ENCODE results near the gene PFDN4.

Gene PFDN4

DNA sequence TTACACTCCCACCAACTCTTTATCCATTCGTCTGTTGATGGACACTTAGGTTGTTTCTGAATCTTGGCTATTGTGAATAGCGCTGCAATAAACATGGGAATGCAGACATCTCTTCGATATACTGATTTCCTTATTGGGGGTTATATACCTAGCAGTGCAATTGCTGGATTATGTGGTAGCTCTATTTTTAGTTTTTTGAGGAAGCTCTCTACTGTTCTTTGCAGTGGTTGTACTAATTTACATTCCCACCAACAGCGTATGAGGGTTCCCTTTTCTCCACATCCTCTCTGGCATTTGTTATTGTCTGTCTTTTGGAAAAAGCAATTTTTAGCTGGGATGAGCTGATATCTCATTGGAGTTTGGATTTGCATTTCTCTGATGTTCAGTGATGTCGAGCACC is 4.6 kb upstream of the PFDN4 start:
- no peak overlapping the region for H3K27ac ChIP-seq (ENCODE audit: low read length)
- DNase-seq (ENCODE audit: low read depth, low spot score): no peak
- H3K36me3 ChIP-seq (ENCODE audit: control insufficient read depth, insufficient read depth, low read length): no peaks in the 10 kb centered on the region
- no peaks in the 10 kb centered on the region; the same call in 1 of the 2 replicates for H3K4me1 ChIP-seq (ENCODE audit: control insufficient read depth, insufficient read depth, low read length)
- H3K9me3 ChIP-seq (ENCODE audit: control insufficient read depth, insufficient read depth, low read length): no peaks in the 10 kb centered on the region
- no peak overlapping the region for H3K4me3 ChIP-seq (ENCODE audit: low read length)
- no peaks in the 10 kb centered on the region for H3K27me3 ChIP-seq (ENCODE audit: control insufficient read depth, insufficient read depth, low read length)
- WGBS (ENCODE audit: insufficient coverage, insufficient read length): no CpG with 5 or more reads among the region's 5 CpGs

DNA sequence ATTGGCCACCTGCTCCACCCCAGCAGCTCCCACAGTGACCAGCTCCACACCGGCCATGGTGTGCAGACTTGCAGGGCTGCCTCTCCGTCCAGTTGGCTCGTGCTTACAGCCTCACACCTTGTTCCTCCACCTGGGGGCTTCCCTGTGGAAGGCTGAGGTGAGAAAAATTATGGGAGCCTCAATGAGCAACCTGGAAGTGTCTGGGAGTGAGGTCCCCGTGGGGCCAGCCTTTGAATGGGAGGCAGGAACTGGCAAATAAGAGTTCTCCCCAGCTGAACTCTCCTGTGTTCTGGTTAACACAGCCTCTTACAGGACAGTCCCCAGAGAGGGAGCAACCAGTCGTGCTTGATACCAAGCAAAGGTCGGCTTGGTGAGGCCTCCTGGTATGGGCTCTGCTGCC is 3.8 kb upstream of the PFDN4 start:
- WGBS (ENCODE audit: insufficient coverage, insufficient read length): no CpG with 5 or more reads among the region's 6 CpGs
- no peaks in the 10 kb centered on the region for H3K36me3 ChIP-seq (ENCODE audit: control insufficient read depth, insufficient read depth, low read length)
- no peaks in the 10 kb centered on the region for H3K27me3 ChIP-seq (ENCODE audit: control insufficient read depth, insufficient read depth, low read length)
- H3K27ac ChIP-seq (ENCODE audit: low read length): no peak overlapping the region
- no peaks in the 10 kb centered on the region for H3K9me3 ChIP-seq (ENCODE audit: control insufficient read depth, insufficient read depth, low read length)
- no peak overlapping the region for H3K4me3 ChIP-seq (ENCODE audit: low read length)
- no peak for DNase-seq (ENCODE audit: low read depth, low spot score)
- no peaks in the 10 kb centered on the region; the same call in 1 of the 2 replicates for H3K4me1 ChIP-seq (ENCODE audit: control insufficient read depth, insufficient read depth, low read length)

DNA sequence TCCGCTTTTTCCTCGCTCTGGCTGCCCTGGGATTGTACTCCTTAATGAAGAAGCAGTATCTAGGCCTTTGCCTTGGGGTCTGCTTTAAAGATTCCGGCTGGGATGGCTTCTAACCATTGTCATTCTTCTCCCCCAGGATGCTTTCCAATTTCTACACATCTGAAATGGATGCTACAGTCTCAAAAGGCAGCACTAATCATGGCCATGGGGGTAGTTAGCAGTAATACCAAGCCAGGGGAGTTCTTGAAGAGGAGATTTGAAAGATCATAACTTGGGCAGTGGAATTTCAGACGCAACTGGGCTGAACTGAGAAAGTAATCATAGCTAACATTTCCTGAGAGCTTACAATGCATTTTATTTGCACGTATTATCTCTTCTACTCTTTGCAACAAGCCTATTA is 3.4 kb upstream of the PFDN4 start:
- no peak for DNase-seq (ENCODE audit: low read depth, low spot score)
- no peak overlapping the region for H3K27ac ChIP-seq (ENCODE audit: low read length)
- H3K9me3 ChIP-seq (ENCODE audit: control insufficient read depth, insufficient read depth, low read length): no peaks in the 10 kb centered on the region
- H3K36me3 ChIP-seq (ENCODE audit: control insufficient read depth, insufficient read depth, low read length): no peaks in the 10 kb centered on the region
- no peaks in the 10 kb centered on the region; the same call in 1 of the 2 replicates for H3K4me1 ChIP-seq (ENCODE audit: control insufficient read depth, insufficient read depth, low read length)
- H3K4me3 ChIP-seq (ENCODE audit: low read length): no peak overlapping the region
- no peaks in the 10 kb centered on the region for H3K27me3 ChIP-seq (ENCODE audit: control insufficient read depth, insufficient read depth, low read length)
- WGBS (ENCODE audit: insufficient coverage, insufficient read length): no CpG with 5 or more reads among the region's 5 CpGs

GRCh38 chr20:54205450-54205849 is 2.4 kb upstream of the PFDN4 start:
- no CpG with 5 or more reads among the region's 8 CpGs for WGBS (ENCODE audit: insufficient coverage, insufficient read length)

DNA sequence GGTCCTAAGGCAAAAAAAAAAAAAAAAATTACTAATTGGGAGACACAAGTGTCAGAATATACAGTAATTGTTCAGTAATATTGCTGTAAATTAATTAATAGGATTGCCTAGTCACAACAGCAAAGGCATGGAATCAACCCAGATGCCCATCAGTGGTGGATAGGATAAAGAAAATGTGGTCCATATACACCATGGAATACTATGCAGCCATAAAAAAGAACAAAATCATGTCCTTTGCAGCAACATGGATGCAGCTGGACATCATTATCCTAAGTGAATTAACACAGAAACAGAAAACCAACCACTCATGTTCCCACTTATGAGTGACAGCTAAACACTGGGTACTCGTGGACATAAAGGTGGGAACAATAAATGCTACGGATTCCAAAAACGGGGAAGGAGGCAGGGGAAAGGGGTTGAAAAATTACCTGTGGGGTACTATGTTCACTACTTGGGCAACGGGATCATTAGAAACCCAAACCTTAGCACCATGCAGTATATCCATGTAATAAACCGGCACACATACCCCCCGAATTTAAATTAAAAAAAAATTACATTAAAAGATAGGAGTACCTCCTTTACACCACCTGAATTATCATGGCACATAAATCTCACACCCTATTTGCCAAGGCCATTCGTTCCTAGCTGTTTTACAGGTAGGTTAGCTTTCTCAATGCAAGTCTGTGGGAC is 689 bp upstream of the PFDN4 start:
- H3K27me3 ChIP-seq (ENCODE audit: control insufficient read depth, insufficient read depth, low read length): no peaks in the 10 kb centered on the region
- DNase-seq (ENCODE audit: low read depth, low spot score): no peak
- peak overlapping the region; percentile 96; the same call in 1 of the 2 replicates for H3K4me3 ChIP-seq (ENCODE audit: low read length)
- H3K4me1 ChIP-seq (ENCODE audit: control insufficient read depth, insufficient read depth, low read length): no peaks in the 10 kb centered on the region; the same call in 1 of the 2 replicates
- no peaks in the 10 kb centered on the region for H3K9me3 ChIP-seq (ENCODE audit: control insufficient read depth, insufficient read depth, low read length)
- no peak overlapping the region for H3K27ac ChIP-seq (ENCODE audit: low read length)
- no peaks in the 10 kb centered on the region for H3K36me3 ChIP-seq (ENCODE audit: control insufficient read depth, insufficient read depth, low read length)
- WGBS (ENCODE audit: insufficient coverage, insufficient read length): no CpG with 5 or more reads among the region's 7 CpGs

More at GRCh38 chr20:54205450-54205849, 2.4 kb upstream of the PFDN4 start:
- Histone ChIP-seq H3K9me3 (ENCODE audit: control insufficient read depth, insufficient read depth, low read length) (no peaks in the 10 kb centered on the region), H3K4me1 (ENCODE audit: control insufficient read depth, insufficient read depth, low read length) (no peaks in the 10 kb centered on the region; the same call in 1 of the 2 replicates), H3K27ac (ENCODE audit: low read length) (no peak overlapping the region), H3K27me3 (ENCODE audit: control insufficient read depth, insufficient read depth, low read length) (no peaks in the 10 kb centered on the region), H3K36me3 (ENCODE audit: control insufficient read depth, insufficient read depth, low read length) (no peaks in the 10 kb centered on the region), H3K4me3 (ENCODE audit: low read length) (no peak overlapping the region)
- no peak for DNase-seq (ENCODE audit: low read depth, low spot score)

DNA sequence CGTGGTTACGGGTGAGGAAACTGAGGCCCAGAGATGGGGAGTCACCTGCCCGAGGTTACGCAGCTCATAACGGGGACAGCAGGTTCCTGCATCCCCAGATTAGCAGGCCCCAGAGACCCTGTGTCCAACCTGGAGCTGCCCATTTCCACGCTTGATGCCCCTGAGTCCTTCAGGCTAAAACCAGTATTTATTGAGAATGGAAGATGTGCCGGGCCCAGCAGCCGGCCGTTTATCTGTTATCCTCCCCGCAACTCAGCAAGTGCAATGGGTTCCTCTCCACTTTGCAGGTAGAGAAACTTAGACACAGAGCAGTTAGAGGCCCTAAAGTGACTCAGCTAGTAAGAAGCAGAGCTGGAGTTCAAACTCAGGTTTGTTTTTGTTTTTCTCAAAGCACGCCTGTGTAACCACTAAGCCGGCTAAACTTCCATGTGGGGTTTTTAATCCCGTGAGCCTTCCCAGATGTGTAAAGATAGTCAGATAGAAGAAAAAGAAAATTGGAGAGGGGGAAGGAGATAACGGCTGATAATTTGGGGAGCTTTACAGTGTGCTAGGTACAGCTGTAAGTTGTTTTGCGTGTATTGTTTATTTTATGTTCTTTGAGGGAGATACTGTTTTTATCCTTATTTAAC is 775 bp downstream of the PFDN4 start:
- 100% methylated on average over 1 of the region's 15 CpGs for WGBS (ENCODE audit: insufficient coverage, insufficient read length)
- no peaks in the 10 kb centered on the region; the same call in 1 of the 2 replicates for H3K4me1 ChIP-seq (ENCODE audit: control insufficient read depth, insufficient read depth, low read length)
- DNase-seq (ENCODE audit: low read depth, low spot score): no peak

GRCh38 chr20:54209216-54209813 is 1.4 kb downstream of the PFDN4 start:
- WGBS (ENCODE audit: insufficient coverage, insufficient read length): no CpG with 5 or more reads among the region's 5 CpGs
- Histone ChIP-seq H3K27ac (ENCODE audit: low read length) (no peak overlapping the region), H3K36me3 (ENCODE audit: control insufficient read depth, insufficient read depth, low read length) (no peaks in the 10 kb centered on the region), H3K4me3 (ENCODE audit: low read length) (no peak overlapping the region; the same call in 1 of the 2 replicates), H3K9me3 (ENCODE audit: control insufficient read depth, insufficient read depth, low read length) (no peaks in the 10 kb centered on the region), H3K4me1 (ENCODE audit: control insufficient read depth, insufficient read depth, low read length) (no peaks in the 10 kb centered on the region; the same call in 1 of the 2 replicates), H3K27me3 (ENCODE audit: control insufficient read depth, insufficient read depth, low read length) (no peaks in the 10 kb centered on the region)
- DNase-seq (ENCODE audit: low read depth, low spot score): no peak

More for the DNA sequence above, 775 bp downstream of the PFDN4 start:
- Histone ChIP-seq H3K27me3 (ENCODE audit: control insufficient read depth, insufficient read depth, low read length) (no peaks in the 10 kb centered on the region), H3K27ac (ENCODE audit: low read length) (no peak overlapping the region), H3K4me3 (ENCODE audit: low read length) (peak overlapping the region; percentile 96), H3K9me3 (ENCODE audit: control insufficient read depth, insufficient read depth, low read length) (no peaks in the 10 kb centered on the region), H3K36me3 (ENCODE audit: control insufficient read depth, insufficient read depth, low read length) (no peaks in the 10 kb centered on the region)

GRCh38 chr20:54212226-54212625 is 4.3 kb downstream of the PFDN4 start:
- WGBS (ENCODE audit: insufficient coverage, insufficient read length): no CpG with 5 or more reads among the region's 1 CpG
- H3K36me3 ChIP-seq (ENCODE audit: control insufficient read depth, insufficient read depth, low read length): no peaks in the 10 kb centered on the region

DNA sequence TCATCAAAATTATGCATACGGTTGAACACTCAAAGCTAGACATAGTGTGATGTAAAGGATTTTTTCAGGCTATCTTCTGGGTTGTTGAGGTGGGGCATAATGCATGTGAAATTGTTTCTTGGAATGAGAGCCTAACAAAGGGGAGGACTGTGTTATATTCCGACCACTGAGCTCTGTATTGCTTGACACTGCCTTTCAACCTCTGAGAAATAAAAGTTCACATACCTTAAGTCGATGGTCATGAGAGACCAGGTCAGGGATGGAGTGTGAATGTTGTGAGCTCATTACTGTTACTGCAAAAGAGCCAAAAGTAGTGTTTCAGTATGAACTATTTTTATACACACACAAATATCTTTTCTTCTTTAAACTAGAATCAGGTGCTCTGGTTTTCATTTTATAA is 5.0 kb downstream of the PFDN4 start:
- H3K36me3 ChIP-seq (ENCODE audit: control insufficient read depth, insufficient read depth, low read length): no peaks in the 10 kb centered on the region
- no CpG with 5 or more reads among the region's 3 CpGs for WGBS (ENCODE audit: insufficient coverage, insufficient read length)
- no peaks in the 10 kb centered on the region for H3K4me1 ChIP-seq (ENCODE audit: control insufficient read depth, insufficient read depth, low read length)
- no peaks in the 10 kb centered on the region for H3K9me3 ChIP-seq (ENCODE audit: control insufficient read depth, insufficient read depth, low read length)
- H3K4me3 ChIP-seq (ENCODE audit: low read length): no peak overlapping the region
- no peak for DNase-seq (ENCODE audit: low read depth, low spot score)
- no peaks in the 10 kb centered on the region for H3K27me3 ChIP-seq (ENCODE audit: control insufficient read depth, insufficient read depth, low read length)
- no peak overlapping the region for H3K27ac ChIP-seq (ENCODE audit: low read length)

More at GRCh38 chr20:54212226-54212625, 4.3 kb downstream of the PFDN4 start:
- H3K4me1 ChIP-seq (ENCODE audit: control insufficient read depth, insufficient read depth, low read length): no peaks in the 10 kb centered on the region
- H3K9me3 ChIP-seq (ENCODE audit: control insufficient read depth, insufficient read depth, low read length): no peaks in the 10 kb centered on the region
- no peak overlapping the region for H3K27ac ChIP-seq (ENCODE audit: low read length)
- no peak for DNase-seq (ENCODE audit: low read depth, low spot score)
- no peak overlapping the region for H3K4me3 ChIP-seq (ENCODE audit: low read length)
- H3K27me3 ChIP-seq (ENCODE audit: control insufficient read depth, insufficient read depth, low read length): no peaks in the 10 kb centered on the region

- WGBS (ENCODE audit: insufficient coverage, insufficient read length): no CpG with 5 or more reads among the region's 8 CpGs
- Histone ChIP-seq H3K36me3 (ENCODE audit: control insufficient read depth, insufficient read depth, low read length) (no peaks in the 10 kb centered on the region), H3K9me3 (ENCODE audit: control insufficient read depth, insufficient read depth, low read length) (no peaks in the 10 kb centered on the region), H3K4me1 (ENCODE audit: control insufficient read depth, insufficient read depth, low read length) (no peaks in the 10 kb centered on the region), H3K27ac (ENCODE audit: low read length) (no peak overlapping the region), H3K4me3 (ENCODE audit: low read length) (no peak overlapping the region), H3K27me3 (ENCODE audit: control insufficient read depth, insufficient read depth, low read length) (no peaks in the 10 kb centered on the region)
- DNase-seq (ENCODE audit: low read depth, low spot score): no peak
These were observed 6.7 kb downstream of the PFDN4 start for GRCh38 chr20:54214566-54214965.
